ENCODE data around the gene LBHD2. TPM values are rescaled to one million over a fixed set of nuclear protein-coding genes. Genes with fewer than 3 reads are reported as not detected.

The LBHD2 gene
- total RNA-seq, 1 donor from 2014 or later, result not detected

DNA sequence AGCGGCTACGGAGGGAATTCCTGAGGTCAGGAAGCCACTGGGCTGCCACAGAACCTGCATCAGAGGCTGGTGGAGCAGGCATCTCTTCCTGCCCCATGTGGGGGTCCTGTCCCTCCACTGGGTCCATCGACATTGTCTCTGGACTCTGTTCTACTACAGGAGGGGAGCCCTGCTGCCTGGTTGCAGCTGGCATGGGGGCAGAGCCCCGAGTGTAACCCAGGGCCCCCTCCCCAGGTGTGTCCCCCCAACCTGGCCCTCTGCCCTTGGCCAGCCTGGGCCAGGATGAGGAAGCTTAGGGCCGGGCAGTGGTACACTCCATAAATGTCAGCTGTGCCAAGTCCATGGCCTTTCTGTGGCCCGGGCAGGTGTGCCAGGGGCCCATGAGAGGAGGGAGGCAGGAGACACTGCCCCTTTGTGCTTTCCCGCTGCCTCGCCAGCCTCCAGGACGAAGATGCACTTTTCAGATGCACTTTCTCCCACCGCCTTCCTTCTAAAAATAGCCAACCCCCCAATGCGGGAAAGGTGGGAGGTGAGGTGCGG lies 6.5 kb downstream of the LBHD2 start:
- Histone ChIP-seq H3K4me1 (peaks cover 8% of the 10 kb centered on the region), H3K4me3 (no peak overlapping the region), H3K27ac (no peak overlapping the region), H3K36me3 (no peaks in the 10 kb centered on the region), H3K27me3 (peaks cover 11% of the 10 kb centered on the region), H3K9me3 (no peaks in the 10 kb centered on the region)
- TF ChIP-seq CTCF (IDR thresholded peaks at IDR 0.05), result no peak
- DNase-seq (no peak), ATAC-seq (no peak)
- intact Hi-C loops (cut with DNase I), result no loop called here

DNA sequence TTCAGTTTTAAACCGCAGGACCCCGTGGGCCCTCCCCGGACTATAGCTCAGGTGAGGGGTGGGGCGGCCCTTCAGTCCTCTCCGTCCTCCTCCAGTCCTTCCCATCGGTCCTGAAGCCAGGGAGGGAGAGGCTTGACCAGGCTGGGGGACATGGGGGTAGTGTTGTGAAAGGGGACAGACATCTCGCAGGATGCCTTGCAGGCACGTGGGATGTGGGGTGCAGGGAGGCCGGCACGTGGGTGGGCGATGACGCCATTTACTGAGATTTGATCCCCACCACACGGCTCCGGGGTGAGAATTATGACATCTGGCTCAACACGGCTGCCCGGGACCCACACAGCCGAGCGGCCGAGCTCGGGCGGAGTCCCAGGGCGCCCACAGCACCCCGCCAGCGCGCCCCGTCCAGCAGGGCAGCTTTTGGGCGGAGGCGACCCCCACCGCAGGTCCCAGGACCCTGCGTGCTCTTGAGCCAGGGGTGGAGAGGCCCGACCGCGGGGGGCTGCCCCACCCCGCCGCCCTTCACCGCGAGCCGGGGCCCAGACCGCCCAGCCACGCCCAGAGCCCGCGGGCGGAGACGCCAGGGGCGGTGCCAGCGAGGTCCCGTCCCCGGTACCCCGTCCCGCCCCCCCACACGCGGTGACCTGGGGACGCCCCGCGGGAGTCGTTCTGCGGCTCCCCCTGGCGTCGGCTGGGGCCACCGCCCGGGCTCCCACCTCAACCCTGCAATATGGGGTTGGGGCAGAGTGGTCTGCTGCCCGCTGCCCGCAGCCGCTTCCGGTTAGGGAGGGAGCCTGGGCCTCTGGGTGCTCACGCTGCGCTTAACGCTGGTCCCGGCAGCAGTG lies 7.3 kb downstream of the LBHD2 start:
- Histone ChIP-seq H3K27me3 (peaks cover 5% of the 10 kb centered on the region), H3K9me3 (no peaks in the 10 kb centered on the region), H3K27ac (no peak overlapping the region), H3K4me3 (peak overlapping the region; percentile 57), H3K36me3 (no peaks in the 10 kb centered on the region), H3K4me1 (peaks cover 8% of the 10 kb centered on the region)
- TF ChIP-seq CTCF (IDR thresholded peaks at IDR 0.05), result peak; percentile 55
- DNase-seq (peak; percentile 88), ATAC-seq (peak; percentile 87)
- intact Hi-C loops (cut with DNase I), result no loop called here

GRCh38 chr14:103091883-103092222 lies 7.8 kb downstream of the LBHD2 start:
- Histone ChIP-seq H3K27me3 (peaks cover 5% of the 10 kb centered on the region), H3K4me3 (peak overlapping the region; percentile 57), H3K9me3 (no peaks in the 10 kb centered on the region), H3K36me3 (no peaks in the 10 kb centered on the region), H3K27ac (no peak overlapping the region), H3K4me1 (peaks cover 8% of the 10 kb centered on the region)
- TF ChIP-seq CTCF (IDR thresholded peaks at IDR 0.05), result no peak
- ATAC-seq, result no peak
- no peak for DNase-seq
- intact Hi-C loops (cut with DNase I), result no loop called here

GRCh38 chr14:103093856-103094405 lies 9.9 kb downstream of the LBHD2 start:
- DNase-seq (no peak), ATAC-seq (no peak)
- Histone ChIP-seq H3K27me3 (no peaks in the 10 kb centered on the region), H3K4me3 (peak overlapping the region; percentile 37), H3K27ac (peak overlapping the region; percentile 80), H3K9me3 (no peaks in the 10 kb centered on the region), H3K36me3 (no peaks in the 10 kb centered on the region), H3K4me1 (peaks cover 8% of the 10 kb centered on the region)
- no peak for TF ChIP-seq CTCF (IDR thresholded peaks at IDR 0.05)
- intact Hi-C loops (cut with DNase I), result no loop called here

DNA sequence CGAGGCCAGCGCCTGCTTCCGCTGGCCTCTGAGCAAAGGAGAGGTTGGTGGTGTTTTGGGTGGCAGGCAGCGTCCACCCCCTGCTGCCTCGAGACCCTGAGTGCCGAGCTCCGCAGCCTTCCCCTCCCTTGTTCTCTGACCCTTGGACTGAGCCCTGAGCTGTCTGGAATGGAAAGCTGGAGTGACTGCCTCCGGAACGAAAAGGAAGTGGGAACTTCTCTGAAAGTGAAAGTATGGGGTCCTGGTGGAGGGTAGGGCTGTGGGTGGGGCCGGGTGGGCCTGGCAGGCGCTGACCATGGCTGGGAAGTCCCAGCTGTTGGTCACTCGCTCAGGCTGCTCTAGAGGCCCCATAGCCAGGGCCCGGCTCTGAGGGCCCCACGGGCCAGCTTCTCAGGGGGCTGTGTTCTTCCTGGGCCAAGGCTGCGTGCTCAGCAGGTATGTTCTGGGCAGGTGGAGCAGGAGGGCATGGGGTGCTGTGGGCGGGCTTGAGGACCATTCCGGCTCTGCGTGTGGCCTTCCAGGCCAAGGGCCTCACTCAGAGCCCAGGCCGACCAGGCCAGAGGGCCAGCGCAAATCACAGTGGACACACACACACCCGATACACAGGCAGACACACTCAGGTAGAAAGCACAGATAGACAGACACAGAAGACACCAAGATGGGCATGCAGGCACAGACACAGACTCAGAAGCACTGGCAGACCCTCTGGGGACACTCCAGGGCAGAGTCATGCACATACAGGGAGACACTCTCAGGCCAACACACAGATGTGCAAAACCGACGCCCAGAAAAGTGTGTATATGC lies 10.6 kb downstream of the LBHD2 start, which contains the start of gene EXOC3L4:
TSS of gene EXOC3L4 (plus strand) at position 320 of the 804 bp plus-strand sequence. CDS start 5,495 bp downstream, outside the sequence.
- Histone ChIP-seq H3K9me3 (no peaks in the 10 kb centered on the region), H3K4me1 (peaks cover 8% of the 10 kb centered on the region), H3K36me3 (no peaks in the 10 kb centered on the region), H3K4me3 (peak within 1 kb of the TSS; percentile 37), H3K27ac (peak within 1 kb of the TSS; percentile 80), H3K27me3 (no peaks in the 10 kb centered on the region)
- no peak for TF ChIP-seq CTCF (IDR thresholded peaks at IDR 0.05)
- DNase-seq (no peak), ATAC-seq (no peak)
- intact Hi-C loops (cut with DNase I), result no loop called here

Data from upper lobe of right lung (tissue), 1 donor.